HG03354 (cell line): Measurements from ENCODE around the gene DHH.

Source experiments
- ATAC-seq: cut with Tn5 transposase; IDR thresholded peaks from one replicate; pipeline ENCODE4 v1.9.1; 2021; ENCODE audit warnings: mild to moderate bottlenecking; ENCODE audit not compliant: unreplicated experiment, poor library complexity, severe bottlenecking

Gene DHH

DNA sequence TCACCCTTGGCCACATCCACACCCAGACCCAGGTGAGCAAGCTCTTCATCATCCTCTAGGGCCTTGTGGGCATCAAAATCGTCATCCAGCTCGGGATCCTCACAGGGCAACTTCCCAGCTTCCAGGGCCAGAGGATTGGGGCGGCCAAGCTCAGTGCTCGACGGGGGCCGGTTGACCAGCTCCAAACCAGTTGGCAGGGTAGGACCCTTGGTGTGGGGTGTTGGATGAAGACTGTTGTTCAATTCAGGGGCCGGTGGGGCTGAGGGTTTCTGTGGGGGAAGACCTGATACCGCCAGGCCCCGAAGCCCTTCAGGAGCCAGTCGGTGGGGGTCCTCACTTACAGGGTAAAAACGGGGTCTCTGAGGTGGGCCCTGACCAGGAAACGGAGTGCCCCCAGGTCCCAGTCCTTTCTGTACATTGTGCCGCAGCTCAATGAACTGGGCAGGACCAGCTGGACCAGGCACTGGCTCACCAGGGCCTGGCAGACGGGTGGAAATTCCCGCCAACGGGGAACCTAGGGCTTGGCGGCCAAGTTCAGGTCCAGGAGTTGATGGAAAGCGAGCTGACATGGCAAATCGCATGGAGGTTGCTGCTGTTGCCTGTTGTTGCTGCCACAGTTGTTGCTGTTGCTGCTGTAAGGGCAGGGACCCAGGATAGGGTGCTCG, 56.2 kb downstream of the DHH start:
- ATAC-seq: no peak

- no peak for ATAC-seq
Observed at GRCh38 chr12:49037947-49038237, 56.7 kb downstream of the DHH start.

- ATAC-seq: no peak
Observed at GRCh38 chr12:49037111-49037946, 57.3 kb downstream of the DHH start.
